ENCODE results near the gene PTPRN2.
"Not testable (repeated sequence)": the region's sequence is repeated elsewhere in the genome, so short reads cannot be mapped to it uniquely, and the experiment has no call there.

Gene PTPRN2

GRCh38 chr7:158258411-158259130, 329.1 kb downstream of the PTPRN2 start:
- no peak for DNase-seq

- no peak for DNase-seq
Measured at GRCh38 chr7:158257516-158258410, 329.9 kb downstream of the PTPRN2 start.

GRCh38 chr7:158257001-158257400, 330.6 kb downstream of the PTPRN2 start:
- DNase-seq, result no peak

GRCh38 chr7:158256091-158256816, 331.4 kb downstream of the PTPRN2 start:
- DNase-seq, result no peak

- DNase-seq, result no peak
Measured at GRCh38 chr7:158255558-158255957, 332.1 kb downstream of the PTPRN2 start.

- no peak for DNase-seq
Measured at GRCh38 chr7:158255156-158255555, 332.5 kb downstream of the PTPRN2 start.

GRCh38 chr7:158253670-158254045, 334.0 kb downstream of the PTPRN2 start:
- not testable (repeated sequence) for DNase-seq

GRCh38 chr7:158252837-158253669, 334.6 kb downstream of the PTPRN2 start:
- no peak for DNase-seq

GRCh38 chr7:158252081-158252836, 335.4 kb downstream of the PTPRN2 start:
- DNase-seq, result no peak

- no peak for DNase-seq
Measured at GRCh38 chr7:158251061-158251965, 336.3 kb downstream of the PTPRN2 start.

- DNase-seq, result no peak
Measured at GRCh38 chr7:158249692-158250091, 337.9 kb downstream of the PTPRN2 start.

GRCh38 chr7:158248816-158249215, 338.8 kb downstream of the PTPRN2 start:
- DNase-seq, result no peak

- DNase-seq, result no peak
Measured at GRCh38 chr7:158247758-158248487, 339.7 kb downstream of the PTPRN2 start.

GRCh38 chr7:158246960-158247673, 340.5 kb downstream of the PTPRN2 start:
- no peak for DNase-seq

- no peak for DNase-seq
Measured at GRCh38 chr7:158246272-158246959, 341.2 kb downstream of the PTPRN2 start.

- no peak for DNase-seq
Measured at GRCh38 chr7:158245724-158246041, 341.9 kb downstream of the PTPRN2 start.

GRCh38 chr7:158244873-158245723, 342.5 kb downstream of the PTPRN2 start:
- DNase-seq, result no peak

- DNase-seq, result no peak
Measured at GRCh38 chr7:158244430-158244829, 343.2 kb downstream of the PTPRN2 start.

All from NCI-H2171 (cell line).